GM15510 (cell line): ENCODE measurements around the gene RNASE1.

Experiments
- POLR2A ChIP-seq: IDR thresholded peaks from 3 replicates; pipeline ENCODE4 v1.6.1; 2011; ENCODE audit warnings: borderline replicate concordance; ENCODE audit not compliant: insufficient read length; ENCODE audit errors: extremely low read depth

RNASE1 gene

GRCh38 chr14:20802341-20803084 lies at the start of gene RNASE1:
RNASE1 (minus strand) TSS chr14:20802844; CDS start chr14:20802068, 776 bp downstream.
- no peak for TF ChIP-seq POLR2A

- TF ChIP-seq POLR2A: no peak
Measured at GRCh38 chr14:20848955-20849570, 46.4 kb upstream of the RNASE1 start.

- no peak for TF ChIP-seq POLR2A
Measured at GRCh38 chr14:20848316-20848954, 45.8 kb upstream of the RNASE1 start.

- no peak for TF ChIP-seq POLR2A
Measured at GRCh38 chr14:20846560-20846959, 43.9 kb upstream of the RNASE1 start.

GRCh38 chr14:20841096-20841495 lies 38.5 kb upstream of the RNASE1 start:
- TF ChIP-seq POLR2A: no peak

- TF ChIP-seq POLR2A: no peak
Measured at GRCh38 chr14:20837831-20838230, 35.2 kb upstream of the RNASE1 start.

- TF ChIP-seq POLR2A: no peak
Measured at GRCh38 chr14:20836668-20837338, 34.2 kb upstream of the RNASE1 start.

GRCh38 chr14:20834899-20835298 lies 32.3 kb upstream of the RNASE1 start:
- TF ChIP-seq POLR2A: no peak

- no peak for TF ChIP-seq POLR2A
Measured at GRCh38 chr14:20830831-20831230, 28.2 kb upstream of the RNASE1 start.

- no peak for TF ChIP-seq POLR2A
Measured at GRCh38 chr14:20827326-20827725, 24.7 kb upstream of the RNASE1 start.

- no peak for TF ChIP-seq POLR2A
Measured at GRCh38 chr14:20823859-20824258, 21.2 kb upstream of the RNASE1 start.

GRCh38 chr14:20820063-20820904 lies 17.6 kb upstream of the RNASE1 start:
- no peak for TF ChIP-seq POLR2A

- no peak for TF ChIP-seq POLR2A
Measured at GRCh38 chr14:20818861-20819260, 16.2 kb upstream of the RNASE1 start.
